GM18508 (cell line): ENCODE measurements around the gene KIT.
"Not testable (repeated sequence)": the region's sequence is repeated elsewhere in the genome, so short reads cannot be mapped to it uniquely, and the experiment has no call there.

Source experiments
- ATAC-seq: cut with Tn5 transposase; IDR thresholded peaks from one replicate; pipeline ENCODE4 v1.9.1; 2021; ENCODE audit warnings: moderate number of reproducible peaks; ENCODE audit not compliant: insufficient read depth, unreplicated experiment

KIT gene

DNA sequence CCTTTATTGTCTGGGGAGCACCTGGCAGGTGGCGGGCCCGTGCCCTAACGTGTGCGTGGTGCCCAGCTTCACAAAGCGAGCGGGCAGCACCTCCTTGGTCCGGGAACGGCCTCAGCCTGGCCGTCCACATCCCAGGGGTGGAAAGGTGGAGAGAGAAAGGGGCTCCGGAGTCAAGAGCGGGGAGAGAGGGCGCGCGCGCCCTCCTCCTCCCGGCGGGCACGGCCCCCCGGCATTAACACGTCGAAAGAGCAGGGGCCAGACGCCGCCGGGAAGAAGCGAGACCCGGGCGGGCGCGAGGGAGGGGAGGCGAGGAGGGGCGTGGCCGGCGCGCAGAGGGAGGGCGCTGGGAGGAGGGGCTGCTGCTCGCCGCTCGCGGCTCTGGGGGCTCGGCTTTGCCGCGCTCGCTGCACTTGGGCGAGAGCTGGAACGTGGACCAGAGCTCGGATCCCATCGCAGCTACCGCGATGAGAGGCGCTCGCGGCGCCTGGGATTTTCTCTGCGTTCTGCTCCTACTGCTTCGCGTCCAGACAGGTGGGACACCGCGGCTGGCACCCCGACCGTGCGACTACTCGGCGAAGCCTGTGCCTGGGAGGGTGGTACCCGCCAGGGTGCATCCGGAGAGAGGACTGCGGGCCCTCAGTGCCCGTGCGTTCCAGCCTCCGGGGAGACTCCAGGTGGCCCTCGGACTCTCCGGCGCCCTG, at the start of gene KIT:
KIT (plus strand) TSS at position 407 of the 701 bp plus-strand sequence; CDS start at position 465, 58 bp downstream.
- ATAC-seq = no peak

GRCh38 chr4:54609310-54609709, 48.4 kb upstream of the KIT start:
- no peak for ATAC-seq

DNA sequence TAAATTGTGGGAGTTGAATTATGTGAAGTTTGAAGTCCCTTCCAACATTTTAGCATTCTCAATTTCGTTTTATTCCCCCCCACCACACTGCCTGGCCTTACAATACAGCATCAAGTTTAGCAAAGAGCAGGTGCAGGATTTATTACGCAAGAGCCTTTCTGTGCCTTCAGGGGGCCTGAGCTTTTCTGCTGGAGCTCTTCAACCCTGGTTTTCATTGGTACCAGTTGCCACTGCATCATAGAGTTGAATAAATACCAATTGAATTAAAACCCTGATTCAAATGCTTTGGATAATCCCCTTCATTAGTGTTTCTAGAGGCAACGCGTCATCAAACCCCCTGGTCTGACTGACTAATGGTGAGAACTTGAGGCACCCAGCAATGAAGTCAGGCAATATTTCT, 43.6 kb upstream of the KIT start:
- ATAC-seq = no peak

- ATAC-seq = no peak
Measured at GRCh38 chr4:54620773-54621172, 37.0 kb upstream of the KIT start.

DNA sequence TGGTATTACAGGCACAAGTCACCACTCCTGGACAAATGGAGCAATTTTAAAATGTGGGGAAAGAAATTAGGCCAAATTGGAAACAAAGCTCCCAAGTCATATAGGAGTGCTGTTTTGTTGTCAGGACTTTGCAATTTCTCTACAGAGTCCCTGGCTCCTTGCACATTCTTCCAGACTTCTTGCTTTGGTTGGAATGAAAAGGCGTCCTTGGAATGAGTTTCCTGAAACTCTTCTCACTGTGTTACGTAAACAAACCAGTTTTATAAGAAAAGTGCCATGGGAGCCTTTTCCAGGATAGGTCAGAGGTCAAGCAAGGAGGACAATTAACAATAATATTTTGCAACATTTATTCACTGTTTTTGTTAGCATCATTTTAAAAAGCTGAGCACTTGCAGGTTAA, 32.4 kb upstream of the KIT start:
- no peak for ATAC-seq

DNA sequence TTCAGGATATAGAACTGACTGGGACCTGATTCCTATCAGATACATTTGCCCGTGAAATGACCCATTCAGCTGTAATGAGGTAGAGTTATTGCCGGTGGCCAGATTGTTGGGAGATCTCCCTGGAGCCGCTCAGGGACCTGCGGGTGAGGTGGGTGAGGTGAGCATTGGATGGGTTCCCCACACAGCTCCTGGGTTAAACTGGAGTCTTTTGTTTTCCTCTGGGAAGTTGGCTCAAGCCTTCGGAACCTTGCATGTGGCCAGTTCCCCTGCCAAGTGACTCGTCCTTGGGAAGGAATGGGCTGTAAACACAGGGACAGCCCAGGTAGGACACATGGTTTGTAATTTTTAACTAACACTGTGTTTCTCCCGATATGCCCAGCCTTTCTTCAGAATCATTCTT, 31.6 kb upstream of the KIT start:
- no peak for ATAC-seq

DNA sequence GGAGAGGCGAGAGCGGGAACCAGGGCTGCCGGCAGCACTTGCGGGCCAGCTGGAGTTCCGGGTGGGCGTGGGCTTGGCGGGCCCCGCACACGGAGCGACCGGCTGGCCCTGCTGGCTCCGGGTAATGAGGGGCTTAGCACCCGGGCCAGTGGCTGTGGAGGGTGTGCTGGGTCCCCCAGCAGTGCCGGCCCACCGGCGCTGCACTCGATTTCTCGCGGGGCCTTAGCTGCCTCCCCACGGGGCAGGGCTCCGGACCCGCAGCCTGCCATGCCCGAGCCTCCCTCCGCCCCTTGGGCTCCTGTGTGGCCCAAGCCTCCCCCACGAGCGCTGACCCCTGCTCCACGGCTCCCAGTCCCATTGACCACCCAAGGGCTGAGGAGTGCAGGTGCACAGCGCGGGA, 25.2 kb upstream of the KIT start:
- ATAC-seq = no peak

DNA sequence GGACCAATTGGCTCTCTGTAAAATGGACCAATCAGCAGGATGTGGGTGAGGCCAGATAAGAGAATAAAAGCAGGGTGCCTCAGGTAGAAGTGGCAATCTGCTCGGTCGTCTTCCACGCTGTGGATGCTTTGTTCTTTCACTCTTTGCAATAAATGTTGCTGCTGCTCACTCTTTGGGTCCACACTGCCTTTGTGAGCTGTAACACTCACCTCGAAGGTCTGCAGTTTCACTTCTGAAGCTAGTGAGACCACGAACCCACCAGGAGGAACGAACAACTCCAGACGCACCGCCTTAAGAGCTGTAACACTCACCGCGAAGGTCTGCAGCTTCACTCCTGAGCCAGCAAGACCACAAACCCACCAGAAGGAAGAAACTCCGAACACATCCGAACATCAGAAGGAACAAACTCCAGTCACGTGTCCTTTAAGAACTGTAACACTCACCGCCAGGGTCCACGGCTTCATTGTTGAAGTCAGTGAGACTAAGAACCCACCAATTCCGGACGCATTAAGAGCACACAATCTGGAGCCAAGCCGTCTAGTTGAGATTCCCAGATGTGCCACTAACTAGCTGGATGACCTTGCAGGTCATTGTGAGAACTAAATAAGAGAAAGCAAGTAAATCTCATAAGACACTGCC, 24.5 kb upstream of the KIT start:
- not testable (repeated sequence) for ATAC-seq

DNA sequence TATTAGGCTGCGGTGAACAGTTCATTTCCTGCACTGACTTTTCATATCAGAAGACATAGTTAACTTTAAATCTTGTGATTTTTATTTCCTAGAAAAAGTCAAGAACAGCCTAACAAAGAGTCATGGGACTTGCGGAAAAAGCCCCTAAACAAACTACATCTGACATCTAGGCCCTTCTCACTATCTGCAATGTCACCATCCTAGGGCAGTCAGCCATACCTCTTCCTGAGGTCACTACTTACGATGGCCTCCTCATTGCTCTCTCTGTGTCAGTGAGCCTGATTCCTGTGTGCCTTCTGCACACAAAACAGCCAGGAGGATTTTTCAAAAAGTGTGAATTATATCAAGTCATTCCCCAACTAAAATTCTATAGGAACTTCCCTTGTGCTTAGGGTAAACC, 22.4 kb upstream of the KIT start:
- ATAC-seq = no peak

GRCh38 chr4:54637325-54637724, 20.4 kb upstream of the KIT start:
- ATAC-seq = no peak

DNA sequence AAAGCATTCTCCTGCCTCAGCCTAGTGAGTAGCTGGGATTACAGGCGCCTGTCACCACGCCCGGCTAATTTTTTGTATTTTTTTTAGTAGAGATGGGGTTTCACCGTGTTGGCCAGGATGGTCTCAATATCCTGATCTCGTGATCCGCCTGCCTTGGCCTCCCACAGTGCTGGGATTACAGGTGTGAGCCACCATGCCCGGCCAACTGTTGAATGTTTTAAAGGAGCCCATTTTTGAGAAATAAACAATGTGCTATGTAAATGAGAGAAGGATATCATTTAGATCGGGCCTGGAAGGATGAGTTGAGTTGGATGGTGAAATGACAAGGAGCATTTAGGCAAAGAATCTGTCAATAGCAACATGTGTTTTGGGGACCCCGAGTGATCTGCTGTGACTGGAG, 16.7 kb upstream of the KIT start:
- not testable (repeated sequence) for ATAC-seq

DNA sequence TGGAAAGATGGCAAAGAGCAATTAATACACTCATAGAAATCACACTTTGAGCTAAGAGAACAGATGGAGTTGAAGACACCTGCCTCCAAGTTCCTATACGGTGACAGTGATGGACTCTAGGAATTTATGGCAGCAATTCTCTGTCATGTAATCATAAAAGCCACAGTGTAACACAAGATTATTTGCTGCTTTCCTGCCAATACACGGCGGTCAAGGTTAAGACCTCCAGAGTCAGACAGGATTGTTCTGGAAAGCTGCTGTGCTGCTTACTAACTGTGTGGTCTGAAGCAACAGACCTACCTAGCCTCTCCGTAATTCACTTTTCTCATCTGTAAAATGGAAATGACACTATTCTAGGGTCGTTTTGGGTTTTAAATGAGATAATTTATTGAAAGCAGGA, 14.6 kb upstream of the KIT start:
- ATAC-seq = no peak

DNA sequence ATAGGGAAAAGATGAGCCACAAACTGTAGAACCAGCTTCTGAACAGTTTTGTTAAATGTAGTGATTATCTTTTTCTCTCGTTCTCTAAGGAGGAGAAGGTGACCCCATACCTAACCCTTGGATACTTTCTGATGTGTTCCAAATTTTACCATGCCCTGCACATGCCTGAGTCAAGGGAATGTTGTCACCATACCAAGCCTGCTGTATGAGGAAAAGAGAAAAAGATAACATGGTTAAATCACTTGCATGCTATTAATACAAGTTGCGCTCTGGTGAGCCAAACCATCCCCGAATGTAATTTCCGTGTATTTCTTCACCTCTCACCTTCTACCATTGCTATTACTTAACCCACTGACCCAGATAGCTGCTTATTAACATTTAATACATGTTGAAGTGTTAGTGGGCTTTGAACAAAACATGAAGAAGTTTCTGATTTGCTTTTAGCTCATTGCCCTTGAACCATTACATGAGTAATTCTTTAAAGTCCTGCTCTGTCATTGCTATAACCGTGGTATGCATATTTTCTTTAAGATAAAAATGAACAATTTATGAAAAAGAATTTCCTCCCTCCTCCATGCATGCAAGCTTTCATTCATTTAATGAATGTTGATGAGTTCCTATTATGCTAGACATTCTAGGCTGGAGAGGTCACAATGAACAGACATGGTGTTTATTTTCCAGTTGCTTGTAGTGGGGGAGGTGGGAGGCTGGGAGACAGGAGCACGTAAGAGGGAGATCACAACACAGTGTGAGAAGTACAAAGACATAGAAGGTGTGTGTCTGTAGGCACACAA, 13.6 kb upstream of the KIT start:
- ATAC-seq = no peak

DNA sequence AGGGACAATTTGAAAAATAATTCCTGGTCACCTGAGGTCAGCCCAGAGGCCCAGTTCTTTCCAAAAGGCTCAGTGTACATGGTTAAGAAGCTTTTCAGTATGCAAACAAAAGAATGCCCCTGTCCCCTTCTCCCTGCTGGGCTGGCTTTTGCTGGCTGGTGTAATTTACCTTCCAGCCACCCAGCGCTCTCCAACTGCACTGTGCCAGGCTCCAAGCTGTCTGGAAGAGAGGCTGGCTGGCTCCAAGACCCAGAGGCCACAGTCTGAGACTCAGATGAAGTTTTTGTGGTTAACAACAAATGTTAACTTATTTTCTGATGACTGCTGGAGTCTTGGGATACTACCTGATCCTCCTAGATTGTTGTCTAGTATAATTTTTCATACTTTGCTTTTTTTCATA, 11.9 kb upstream of the KIT start:
- ATAC-seq = no peak

DNA sequence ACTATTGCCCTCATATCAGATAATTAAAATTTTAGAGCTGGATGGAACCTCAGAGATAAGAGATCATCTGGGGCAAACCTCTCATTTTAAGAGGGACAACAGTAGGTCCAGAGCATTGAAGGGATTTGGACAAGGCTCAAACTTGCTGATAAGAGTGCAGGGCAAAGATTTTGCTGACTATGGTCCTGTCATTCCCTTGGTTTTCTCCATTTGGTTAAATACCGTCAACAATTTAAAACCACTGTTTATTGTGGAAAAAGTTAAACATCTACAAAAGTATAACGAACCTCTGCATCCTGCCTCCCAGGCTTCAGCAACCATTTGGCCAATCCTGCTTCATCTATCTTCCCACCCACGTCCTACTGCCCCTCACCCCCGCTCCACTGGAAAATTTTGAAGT, 10.7 kb upstream of the KIT start:
- no peak for ATAC-seq

DNA sequence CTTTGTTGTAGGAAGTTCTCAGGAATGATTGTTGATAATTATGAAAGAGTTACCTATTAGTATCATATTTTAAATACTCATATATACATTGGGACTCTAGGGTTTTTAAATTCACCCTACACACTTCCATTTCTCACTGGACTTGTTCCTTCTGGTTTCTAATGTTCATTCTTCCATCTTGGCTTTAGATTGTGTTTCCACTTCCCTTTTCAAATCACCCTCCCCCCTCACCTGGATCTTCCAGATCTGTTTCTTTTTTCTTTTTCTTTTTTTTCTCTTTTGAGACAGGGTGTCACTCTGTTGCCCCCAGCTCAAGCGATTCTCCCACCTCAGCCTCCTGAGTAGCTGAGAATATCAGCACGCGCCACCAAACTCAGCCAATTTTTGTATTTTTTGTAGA, 6.7 kb upstream of the KIT start:
- no peak for ATAC-seq

DNA sequence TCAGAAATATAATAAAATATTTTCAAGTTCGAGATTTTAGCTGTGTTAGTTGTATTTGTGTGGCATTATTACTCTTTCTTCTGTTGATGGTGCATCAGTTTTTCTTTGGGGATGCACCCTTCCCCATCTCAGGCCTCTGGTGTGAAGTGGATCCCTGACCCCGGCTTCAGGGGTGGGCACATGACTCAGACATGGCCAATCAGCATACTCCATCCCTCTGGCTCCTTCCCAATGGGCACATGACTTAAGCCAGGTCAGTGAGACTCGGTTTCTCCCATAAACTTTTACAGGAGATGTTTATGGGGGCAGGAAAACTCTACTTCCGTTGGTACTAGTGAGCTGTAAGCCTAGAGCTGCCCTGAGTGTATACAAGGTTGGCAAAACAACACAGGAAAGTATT, 3.0 kb upstream of the KIT start:
- no peak for ATAC-seq

GRCh38 chr4:54657185-54657550, 589 bp upstream of the KIT start:
- no peak for ATAC-seq

DNA sequence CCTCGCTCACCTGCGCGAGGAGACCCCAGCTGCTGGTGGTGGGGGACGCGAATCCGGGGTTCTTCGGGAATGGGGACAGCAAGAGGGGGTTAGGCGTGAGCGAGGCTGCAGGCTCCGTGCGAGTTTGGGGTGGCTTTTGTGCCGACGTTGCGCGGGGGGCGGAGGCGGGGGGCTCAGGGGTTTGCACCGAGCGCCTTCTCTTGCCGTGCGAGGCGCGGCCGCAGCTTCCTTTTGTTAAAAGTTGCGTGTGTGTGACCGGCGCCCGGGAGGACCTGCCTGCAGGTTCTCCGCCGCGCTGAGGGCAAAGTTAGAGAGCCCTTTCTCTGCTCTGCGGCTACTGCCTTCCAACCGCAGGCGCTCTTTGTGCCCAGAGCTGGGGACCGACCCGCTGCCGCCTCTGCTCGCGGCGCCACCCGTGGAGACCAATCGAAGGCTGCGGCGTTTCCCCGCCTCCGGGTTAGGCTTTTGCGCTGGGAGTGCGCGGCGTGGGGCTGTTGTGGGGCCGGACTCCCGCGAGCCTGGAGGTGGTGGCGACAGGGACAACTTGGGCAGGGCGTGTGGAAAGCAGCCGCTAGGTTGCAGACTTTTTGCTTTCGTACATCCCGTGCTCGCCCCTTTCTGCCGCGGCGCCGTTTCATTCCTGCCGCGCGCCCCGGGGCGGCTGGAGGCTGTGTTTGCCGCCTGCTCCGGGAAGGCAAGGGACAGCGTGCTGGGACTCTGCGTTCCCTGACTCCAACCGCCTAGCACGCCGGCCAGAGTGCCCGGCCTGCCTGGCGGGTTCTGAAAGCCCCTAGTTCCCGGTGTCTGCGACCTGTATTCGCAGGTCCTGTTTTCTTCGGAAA, 716 bp downstream of the KIT start:
- no peak for ATAC-seq

DNA sequence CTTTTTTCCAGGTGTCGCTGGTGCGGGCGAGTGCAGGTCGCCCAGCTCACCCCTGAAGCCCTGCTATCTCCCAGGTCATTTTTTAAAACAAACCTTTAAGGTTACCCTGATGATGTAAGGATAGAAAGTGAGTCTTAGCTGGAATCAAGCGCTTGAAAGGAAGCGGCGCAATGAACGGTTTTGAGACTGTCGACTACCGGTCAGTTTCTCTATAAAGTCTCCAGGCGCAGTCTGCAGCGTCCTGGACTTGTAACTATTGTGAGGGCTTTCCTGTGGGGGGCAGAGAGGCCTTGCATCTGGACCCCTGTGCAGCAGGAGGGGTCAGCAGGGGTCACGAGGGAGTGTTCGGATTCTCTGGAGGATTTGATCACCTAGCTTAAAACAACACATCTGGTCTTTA, 1.6 kb downstream of the KIT start:
- ATAC-seq = no peak
